Brain microvascular endothelial cell (primary cell): ENCODE results near the gene HSH2D.

Experiments
- DNase-seq: peaks from one replicate; pipeline ENCODE4 v3.0.0-alpha.2; 2020
- H3K27ac ChIP-seq: fragments of 250-450 bp; sonication (Bioruptor Pico); 2 replicates; pipeline ENCODE4 v1.5.1; 2020; ENCODE audit warnings: mild to moderate bottlenecking, moderate library complexity
- H3K27me3 ChIP-seq: fragments of 250-450 bp; sonication (Bioruptor Pico); replicated peaks from 2 replicates; pipeline ENCODE4 v1.5.1; 2020; ENCODE audit warnings: mild to moderate bottlenecking
- H3K36me3 ChIP-seq: fragments of 250-450 bp; sonication (Bioruptor Pico); replicated peaks from 2 replicates; pipeline ENCODE4 v1.5.1; 2020; ENCODE audit warnings: mild to moderate bottlenecking
- H3K4me3 ChIP-seq: 2 replicates; pipeline ENCODE4 v1.5.1; 2011; ENCODE audit warnings: low read depth, mild to moderate bottlenecking, control low read depth, low read length, moderate library complexity
- CTCF ChIP-seq: IDR thresholded peaks from 2 replicates; pipeline ENCODE4 v1.5.1; 2011; ENCODE audit warnings: low read depth, mild to moderate bottlenecking, moderate library complexity, low read length, control low read depth, inconsistent platforms; ENCODE audit errors: missing control alignments
- in situ Hi-C: cut with HindIII; loops from 2 replicates; pipeline ENCODE4 v1.10.0; 2017; ENCODE audit warnings: low sequenced_read_pairs, low pct_ligation_motif_present

The HSH2D gene

GRCh38 chr19:16143399-16144215, at the start of gene HSH2D:
TSS of gene HSH2D (plus strand) at chr19:16143685. CDS start at chr19:16148751, 5,066 bp downstream.
- in situ Hi-C loops: no loop called here
- no peak within 1 kb of the TSS for H3K27ac ChIP-seq
- H3K27me3 ChIP-seq: no peaks in the 10 kb centered on the region
- no peak for DNase-seq
- H3K4me3 ChIP-seq: no peak within 1 kb of the TSS
- H3K36me3 ChIP-seq: no peaks in the 10 kb centered on the region
- no peak for TF ChIP-seq CTCF

GRCh38 chr19:16094360-16095070, 49.0 kb upstream of the HSH2D start:
- in situ Hi-C loops: no loop called here
- Histone ChIP-seq H3K27ac (peak overlapping the region; percentile 46), H3K36me3 (peaks cover 95% of the 10 kb centered on the region), H3K4me3 (no peak overlapping the region), H3K27me3 (no peaks in the 10 kb centered on the region)
- no peak for TF ChIP-seq CTCF
- DNase-seq: no peak

- Histone ChIP-seq H3K4me3 (no peak overlapping the region), H3K27ac (peak overlapping the region; percentile 46), H3K36me3 (peaks cover 95% of the 10 kb centered on the region), H3K27me3 (no peaks in the 10 kb centered on the region)
- no peak for DNase-seq
- in situ Hi-C loops: no loop called here
- no peak for TF ChIP-seq CTCF
Measured at GRCh38 chr19:16095071-16095571, 48.4 kb upstream of the HSH2D start.

GRCh38 chr19:16096280-16096855, 47.1 kb upstream of the HSH2D start:
- Histone ChIP-seq H3K4me3 (no peak overlapping the region), H3K27me3 (no peaks in the 10 kb centered on the region), H3K27ac (peak overlapping the region; percentile 16), H3K36me3 (peaks cover 95% of the 10 kb centered on the region)
- no peak for DNase-seq
- in situ Hi-C loops: no loop called here
- no peak for TF ChIP-seq CTCF

- Histone ChIP-seq H3K27me3 (no peaks in the 10 kb centered on the region), H3K27ac (no peak overlapping the region), H3K36me3 (peaks cover 95% of the 10 kb centered on the region), H3K4me3 (no peak overlapping the region)
- in situ Hi-C loops: no loop called here
- no peak for DNase-seq
- TF ChIP-seq CTCF: no peak
Measured at GRCh38 chr19:16098416-16098768, 45.1 kb upstream of the HSH2D start.
